Stimulated activated naive B cell treated with anti-CD40 and anti-IgM and Interleukin-4, amounts not matched to agents 10 μg/mL and 1 μg/mL and 100 μg/mL, for 72 hours (primary cell): ENCODE results near the gene CTCFL.

ENCODE experiments used
- ATAC-seq, 2 donors: fragments of 150-1000 bp; cut with Tn5 transposase; replicated peaks; 2 replicates each; pipeline ENCODE4 v1.10.0; 2021; ENCODE audit warnings: moderate library complexity in 1 of 2
- DNase-seq: peaks from one replicate; pipeline ENCODE4 v3.0.0; 2021
- H3K27ac Mint-ChIP-seq: one replicate; pipeline ENCODE4 v1.8.0; 2022; ENCODE audit warnings: mild to moderate bottlenecking, mixed read lengths
- H3K27me3 Mint-ChIP-seq, 2 donors: one replicate each; pipeline ENCODE4 v1.8.0; 2022; ENCODE audit warnings: mixed read lengths in 2 of 2
- H3K36me3 Mint-ChIP-seq, 2 donors: one replicate each; pipeline ENCODE4 v1.8.0; 2022; ENCODE audit warnings: mixed read lengths in 2 of 2, mild to moderate bottlenecking in 1 of 2
- H3K4me1 Mint-ChIP-seq, 2 donors: one replicate each; pipeline ENCODE4 v1.8.0; 2022; ENCODE audit warnings: mixed read lengths in 2 of 2, mild to moderate bottlenecking in 1 of 2
- H3K4me3 Mint-ChIP-seq, 2 donors: one replicate each; pipeline ENCODE4 v1.8.0; 2022; ENCODE audit warnings: mild to moderate bottlenecking in 2 of 2, mixed read lengths in 2 of 2, moderate library complexity in 1 of 2
- H3K9me3 Mint-ChIP-seq, 2 donors: one replicate each; pipeline ENCODE4 v1.8.0; 2022; ENCODE audit warnings: mixed read lengths in 2 of 2, mild to moderate bottlenecking in 1 of 2

CTCFL gene

GRCh38 chr20:57457243-57458095 is 67.5 kb downstream of the CTCFL start:
- Mint-ChIP-seq H3K9me3 (no peaks in the 10 kb centered on the region), H3K27me3 (no peaks in the 10 kb centered on the region), H3K4me1 (peaks cover 16 to 25% of the 10 kb centered on the region in 2 donors), H3K36me3 (peaks cover 0 to under 1% of the 10 kb centered on the region in 2 donors), H3K4me3 (no peak overlapping the region), H3K27ac (no peak overlapping the region)
- no peak for DNase-seq
- no peak for ATAC-seq

- DNase-seq (no peak), ATAC-seq (no peak)
- Mint-ChIP-seq H3K36me3 (peaks cover 0 to 4% of the 10 kb centered on the region in 2 donors), H3K4me3 (peak overlapping the region in 1 of 2 donors; percentile 5), H3K27me3 (no peaks in the 10 kb centered on the region), H3K9me3 (peaks cover 0 to 2% of the 10 kb centered on the region in 2 donors), H3K27ac (peak overlapping the region; percentile 9), H3K4me1 (peaks cover 29 to 34% of the 10 kb centered on the region in 2 donors)
These were observed 68.8 kb downstream of the CTCFL start for GRCh38 chr20:57456116-57456515.

- Mint-ChIP-seq H3K4me3 (no peak overlapping the region), H3K27me3 (no peaks in the 10 kb centered on the region), H3K4me1 (peaks cover 33 to 41% of the 10 kb centered on the region in 2 donors), H3K27ac (peak overlapping the region; percentile 4), H3K36me3 (peaks cover 0 to 4% of the 10 kb centered on the region in 2 donors), H3K9me3 (peaks cover 0 to 2% of the 10 kb centered on the region in 2 donors)
- no peak for ATAC-seq
- DNase-seq: no peak
These were observed 69.6 kb downstream of the CTCFL start for GRCh38 chr20:57455386-57455785.

- peaks cover 0 to 4% of the 10 kb centered on the region in 2 donors for H3K36me3 Mint-ChIP-seq
- ATAC-seq (peak; percentile 70 to 77), DNase-seq (no peak)
- no peaks in the 10 kb centered on the region for H3K27me3 Mint-ChIP-seq
- H3K4me3 Mint-ChIP-seq: peak overlapping the region; percentile 14 to 29
- peak overlapping the region; percentile 56 for H3K27ac Mint-ChIP-seq
- H3K4me1 Mint-ChIP-seq: peaks cover 48 to 64% of the 10 kb centered on the region in 2 donors
- peaks cover 0 to 2% of the 10 kb centered on the region in 2 donors for H3K9me3 Mint-ChIP-seq
These were observed 72.9 kb downstream of the CTCFL start for GRCh38 chr20:57451795-57452661.

GRCh38 chr20:57451431-57451794 is 73.5 kb downstream of the CTCFL start:
- Mint-ChIP-seq H3K27me3 (no peaks in the 10 kb centered on the region), H3K27ac (no peak overlapping the region), H3K4me1 (peaks cover 48 to 61% of the 10 kb centered on the region in 2 donors), H3K4me3 (peak overlapping the region in 1 of 2 donors; percentile 52), H3K9me3 (peaks cover 0 to 2% of the 10 kb centered on the region in 2 donors), H3K36me3 (peaks cover 0 to 4% of the 10 kb centered on the region in 2 donors)
- DNase-seq: no peak
- no peak for ATAC-seq

GRCh38 chr20:57450931-57451330 is 74.0 kb downstream of the CTCFL start:
- H3K4me1 Mint-ChIP-seq: peaks cover 50 to 58% of the 10 kb centered on the region in 2 donors
- peaks cover 0 to 4% of the 10 kb centered on the region in 2 donors for H3K36me3 Mint-ChIP-seq
- no peaks in the 10 kb centered on the region for H3K27me3 Mint-ChIP-seq
- DNase-seq: no peak
- H3K9me3 Mint-ChIP-seq: peaks cover 0 to 2% of the 10 kb centered on the region in 2 donors
- peak overlapping the region; percentile 72 to 74 for H3K4me3 Mint-ChIP-seq
- peak overlapping the region; percentile 83 for H3K27ac Mint-ChIP-seq
- ATAC-seq: peak; percentile 44 to 58

- Mint-ChIP-seq H3K27me3 (no peaks in the 10 kb centered on the region), H3K27ac (peak overlapping the region; percentile 83), H3K36me3 (peaks cover 0 to 4% of the 10 kb centered on the region in 2 donors), H3K4me1 (peaks cover 50 to 58% of the 10 kb centered on the region in 2 donors), H3K9me3 (peaks cover 0 to 3% of the 10 kb centered on the region in 2 donors), H3K4me3 (peak overlapping the region; percentile 72 to 74)
- DNase-seq (no peak), ATAC-seq (peak; percentile 62 to 66)
These were observed 74.5 kb downstream of the CTCFL start for GRCh38 chr20:57450419-57450818.

GRCh38 chr20:57449398-57450354 is 75.3 kb downstream of the CTCFL start:
- H3K4me1 Mint-ChIP-seq: peaks cover 51 to 63% of the 10 kb centered on the region in 2 donors
- peaks cover 0 to 3% of the 10 kb centered on the region in 2 donors for H3K9me3 Mint-ChIP-seq
- H3K36me3 Mint-ChIP-seq: peaks cover 0 to 4% of the 10 kb centered on the region in 2 donors
- no peak overlapping the region for H3K4me3 Mint-ChIP-seq
- no peak overlapping the region for H3K27ac Mint-ChIP-seq
- peak in 1 of 2 donors; percentile 7 for ATAC-seq
- H3K27me3 Mint-ChIP-seq: no peaks in the 10 kb centered on the region
- no peak for DNase-seq

GRCh38 chr20:57448764-57449354 is 76.1 kb downstream of the CTCFL start:
- Mint-ChIP-seq H3K36me3 (peaks cover 0 to 4% of the 10 kb centered on the region in 2 donors), H3K27ac (no peak overlapping the region), H3K4me1 (peaks cover 49 to 58% of the 10 kb centered on the region in 2 donors), H3K27me3 (no peaks in the 10 kb centered on the region), H3K9me3 (peaks cover 0 to 3% of the 10 kb centered on the region in 2 donors), H3K4me3 (no peak overlapping the region)
- DNase-seq: no peak
- no peak for ATAC-seq
